HFFc6 (cell line): ENCODE data around the gene NEGR1. TPM values are rescaled to one million over a fixed set of nuclear protein-coding genes. Genes with fewer than 3 reads are reported as not detected.

ENCODE experiments used
- DNase-seq: peaks from one replicate; pipeline ENCODE4 v3.0.0-alpha.2; 2018
- H3K27ac Mint-ChIP-seq: 2 replicates; pipeline ENCODE4 v1.8.0; 2020; ENCODE audit warnings: mild to moderate bottlenecking, mixed read lengths
- H3K27me3 Mint-ChIP-seq: 2 replicates; pipeline ENCODE4 v1.8.0; 2021; ENCODE audit warnings: mild to moderate bottlenecking, moderate library complexity, mixed read lengths; ENCODE audit not compliant: insufficient read depth
- H3K36me3 Mint-ChIP-seq: 2 replicates; pipeline ENCODE4 v1.8.0; 2021; ENCODE audit warnings: low read depth, mixed read lengths
- H3K4me1 Mint-ChIP-seq: 2 replicates; pipeline ENCODE4 v1.8.0; 2020; ENCODE audit warnings: low read depth, mixed read lengths
- H3K4me3 Mint-ChIP-seq: 2 replicates; pipeline ENCODE4 v1.8.0; 2020; ENCODE audit warnings: mild to moderate bottlenecking, moderate library complexity, mixed read lengths
- H3K9me3 Mint-ChIP-seq: 2 replicates; pipeline ENCODE4 v1.8.0; 2020; ENCODE audit warnings: mild to moderate bottlenecking, mixed read lengths
- total RNA-seq, 6 experiments: library from RNA; stranded (reverse); fragmentation: NEBNext Ultra II Directional; extraction: Animal tissue kit (Norgen Biotek cat#: 25700); gene quantifications; 2 replicates in 1 of 6; 3 replicates in 5 of 6; pipeline ENCODE4 v1.2.3, GENCODE V29; 2021
- TF ChIP-seq, protein P1 (sequence below): fragments of 200-600 bp; sonication (generic); IDR thresholded peaks from 2 replicates; pipeline ENCODE4 v1.5.0; 2021; ENCODE audit warnings: antibody characterized with exemption, mild to moderate bottlenecking

Gene NEGR1
- total RNA-seq, 6 experiments from 2014 or later: 52.8 to 67.6 (median 64.6) TPM

GRCh38 chr1:71603044-71603776 lies 679.1 kb downstream of the NEGR1 start:
- Mint-ChIP-seq H3K36me3 (peaks cover 9% of the 10 kb centered on the region), H3K27ac (no peak overlapping the region), H3K4me3 (no peak overlapping the region), H3K27me3 (no peaks in the 10 kb centered on the region), H3K9me3 (no peaks in the 10 kb centered on the region), H3K4me1 (peaks cover 12% of the 10 kb centered on the region)
- TF ChIP-seq, protein P1, sequence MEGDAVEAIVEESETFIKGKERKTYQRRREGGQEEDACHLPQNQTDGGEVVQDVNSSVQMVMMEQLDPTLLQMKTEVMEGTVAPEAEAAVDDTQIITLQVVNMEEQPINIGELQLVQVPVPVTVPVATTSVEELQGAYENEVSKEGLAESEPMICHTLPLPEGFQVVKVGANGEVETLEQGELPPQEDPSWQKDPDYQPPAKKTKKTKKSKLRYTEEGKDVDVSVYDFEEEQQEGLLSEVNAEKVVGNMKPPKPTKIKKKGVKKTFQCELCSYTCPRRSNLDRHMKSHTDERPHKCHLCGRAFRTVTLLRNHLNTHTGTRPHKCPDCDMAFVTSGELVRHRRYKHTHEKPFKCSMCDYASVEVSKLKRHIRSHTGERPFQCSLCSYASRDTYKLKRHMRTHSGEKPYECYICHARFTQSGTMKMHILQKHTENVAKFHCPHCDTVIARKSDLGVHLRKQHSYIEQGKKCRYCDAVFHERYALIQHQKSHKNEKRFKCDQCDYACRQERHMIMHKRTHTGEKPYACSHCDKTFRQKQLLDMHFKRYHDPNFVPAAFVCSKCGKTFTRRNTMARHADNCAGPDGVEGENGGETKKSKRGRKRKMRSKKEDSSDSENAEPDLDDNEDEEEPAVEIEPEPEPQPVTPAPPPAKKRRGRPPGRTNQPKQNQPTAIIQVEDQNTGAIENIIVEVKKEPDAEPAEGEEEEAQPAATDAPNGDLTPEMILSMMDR: no peak
- no peak for DNase-seq

- Mint-ChIP-seq H3K36me3 (no peaks in the 10 kb centered on the region; the same call in 1 of the 2 replicates), H3K4me1 (peaks cover 12% of the 10 kb centered on the region), H3K4me3 (no peak overlapping the region), H3K27ac (no peak overlapping the region), H3K27me3 (no peaks in the 10 kb centered on the region), H3K9me3 (no peaks in the 10 kb centered on the region)
- TF ChIP-seq, protein P1: no peak
- no peak for DNase-seq
Measured at GRCh38 chr1:71600023-71600422, 682.3 kb downstream of the NEGR1 start.

- Mint-ChIP-seq H3K9me3 (no peaks in the 10 kb centered on the region), H3K27me3 (no peaks in the 10 kb centered on the region), H3K36me3 (no peaks in the 10 kb centered on the region; the same call in 1 of the 2 replicates), H3K27ac (no peak overlapping the region), H3K4me3 (no peak overlapping the region), H3K4me1 (peaks cover 12% of the 10 kb centered on the region)
- no peak for DNase-seq
- TF ChIP-seq, protein P1: no peak
Measured at GRCh38 chr1:71599306-71599705, 683.0 kb downstream of the NEGR1 start.

DNA sequence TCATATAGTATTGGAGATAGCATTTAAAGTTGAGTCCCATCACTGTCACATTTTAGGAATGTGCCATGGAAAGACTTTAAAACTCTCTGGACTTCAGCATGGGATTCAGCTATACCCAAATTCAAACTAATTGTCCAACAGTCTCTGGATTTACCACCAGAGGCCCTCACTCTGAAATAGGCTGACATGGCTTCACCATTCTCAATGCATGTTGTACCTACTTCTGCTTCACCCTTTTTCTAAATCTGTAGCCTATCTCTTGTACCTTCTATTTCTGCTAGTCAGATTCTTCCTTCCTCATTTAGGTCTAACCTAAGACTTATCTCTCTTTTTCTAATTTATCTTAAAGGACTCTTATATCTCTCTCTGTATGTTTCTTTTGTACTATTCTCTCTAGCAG lies 688.8 kb downstream of the NEGR1 start:
- Mint-ChIP-seq H3K9me3 (no peaks in the 10 kb centered on the region), H3K36me3 (no peaks in the 10 kb centered on the region), H3K27ac (no peak overlapping the region), H3K27me3 (no peaks in the 10 kb centered on the region), H3K4me1 (no peaks in the 10 kb centered on the region), H3K4me3 (no peak overlapping the region)
- TF ChIP-seq, protein P1: peak; percentile 61
- peak; percentile 4 for DNase-seq

GRCh38 chr1:71592646-71593274 lies 689.6 kb downstream of the NEGR1 start:
- Mint-ChIP-seq H3K9me3 (no peaks in the 10 kb centered on the region), H3K27me3 (no peaks in the 10 kb centered on the region), H3K27ac (no peak overlapping the region), H3K36me3 (no peaks in the 10 kb centered on the region), H3K4me3 (no peak overlapping the region), H3K4me1 (no peaks in the 10 kb centered on the region)
- DNase-seq: no peak
- TF ChIP-seq, protein P1: no peak
